Suppressor macrophage treated with lipopolysaccharide for 1 hour (primary cell): ENCODE results near the gene DDX3X.
A peak's percentile ranks its signal among the peaks of the same experiment; 100 is the strongest.
"Not testable (repeated sequence)": the region's sequence is repeated elsewhere in the genome, so short reads cannot be mapped to it uniquely, and the experiment has no call there.

ENCODE experiments used
- DNase-seq, 3 donors: peaks; one replicate each; pipeline ENCODE4 v3.0.0-alpha.2; 2020 to 2022

Gene DDX3X

GRCh38 chrX:41329101-41329500 is 4.9 kb upstream of the DDX3X start:
- DNase-seq = no peak

DNA sequence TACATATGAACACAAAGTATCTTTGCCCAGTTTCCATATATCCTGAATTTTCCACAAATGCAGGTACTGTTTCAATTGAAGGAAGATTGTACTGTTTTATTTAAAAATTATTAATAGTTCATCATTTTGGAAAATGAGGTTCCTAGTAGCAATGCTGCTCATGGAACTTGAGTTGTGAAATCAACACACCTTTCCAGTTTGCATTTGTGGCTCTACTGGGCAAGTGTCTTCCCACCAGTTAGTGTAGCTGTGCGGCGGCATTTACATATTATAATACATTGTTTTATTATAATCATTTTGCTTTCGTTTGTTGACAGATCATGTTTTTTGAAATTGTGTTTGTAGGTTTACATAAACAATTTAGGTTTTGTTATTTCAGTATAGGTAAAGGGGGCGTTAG is 2.0 kb upstream of the DDX3X start:
- DNase-seq = no peak

DNA sequence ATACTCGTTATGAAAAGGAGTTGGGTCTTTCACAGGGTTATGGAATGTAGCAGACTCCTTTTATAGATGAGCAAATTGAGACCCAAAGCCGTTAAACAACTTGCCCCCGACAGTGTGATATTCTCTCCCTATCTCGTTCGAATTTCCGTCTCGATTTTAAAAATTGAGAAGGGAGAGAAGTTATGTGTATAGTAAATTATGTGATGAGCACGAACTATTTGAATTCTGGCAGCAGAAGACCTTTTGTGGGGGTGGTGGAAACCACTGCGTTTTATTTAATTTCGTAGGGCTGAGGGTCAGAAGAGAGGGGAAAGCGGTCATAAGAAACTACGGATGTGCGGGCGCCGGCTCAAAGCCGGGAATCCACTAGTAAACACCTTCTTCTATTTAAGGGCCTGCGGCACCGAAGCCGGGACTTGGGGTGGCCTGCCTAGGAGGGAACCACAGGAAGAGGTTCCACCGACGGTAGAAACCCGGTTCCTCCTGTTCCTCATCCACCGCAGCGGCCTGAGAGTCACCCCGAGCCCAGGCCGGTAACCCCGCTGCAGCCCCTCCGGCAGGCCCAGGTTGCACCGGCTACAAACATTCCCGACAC is 1.5 kb upstream of the DDX3X start:
- peak in 1 of 3 donors; percentile 32 for DNase-seq

DNA sequence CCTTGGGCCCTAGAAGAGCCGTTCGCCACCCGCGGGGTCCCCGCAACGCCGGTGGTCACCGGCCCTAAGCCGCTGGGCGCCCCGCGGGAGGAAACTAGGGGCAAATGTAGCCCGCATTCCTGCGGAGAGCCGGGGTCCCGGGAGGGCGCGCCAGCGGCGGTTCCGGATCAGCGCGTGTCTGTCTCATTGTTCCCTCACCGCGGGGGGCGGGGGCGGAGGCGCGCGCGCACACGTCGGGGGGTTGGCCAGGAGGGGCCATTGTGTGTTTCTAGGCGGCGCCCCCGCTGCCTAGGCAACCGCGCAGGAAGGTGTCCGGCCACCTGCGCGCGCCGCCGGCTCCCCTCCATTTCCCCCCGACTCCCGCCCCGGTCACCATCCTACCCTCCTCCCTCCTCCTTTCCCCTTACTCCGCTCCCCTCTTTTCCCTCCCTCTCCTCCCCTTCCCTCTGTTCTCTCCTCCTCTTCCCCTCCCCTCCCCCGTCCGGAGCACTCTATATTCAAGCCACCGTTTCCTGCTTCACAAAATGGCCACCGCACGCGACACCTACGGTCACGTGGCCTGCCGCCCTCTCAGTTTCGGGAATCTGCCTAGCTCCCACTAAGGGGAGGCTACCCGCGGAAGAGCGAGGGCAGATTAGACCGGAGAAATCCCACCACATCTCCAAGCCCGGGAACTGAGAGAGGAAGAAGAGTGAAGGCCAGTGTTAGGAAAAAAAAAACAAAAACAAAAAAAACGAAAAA is 789 bp upstream of the DDX3X start:
- DNase-seq = peak; percentile 69 to 86 (median 76)

- DNase-seq = peak; percentile 74 to 86 (median 80)
These were observed 618 bp downstream of the DDX3X start for GRCh38 chrX:41334363-41335197.

GRCh38 chrX:41335198-41335957 is 1.4 kb downstream of the DDX3X start:
- no peak for DNase-seq

- DNase-seq = no peak
These were observed 2.0 kb downstream of the DDX3X start for GRCh38 chrX:41335958-41336331.

DNA sequence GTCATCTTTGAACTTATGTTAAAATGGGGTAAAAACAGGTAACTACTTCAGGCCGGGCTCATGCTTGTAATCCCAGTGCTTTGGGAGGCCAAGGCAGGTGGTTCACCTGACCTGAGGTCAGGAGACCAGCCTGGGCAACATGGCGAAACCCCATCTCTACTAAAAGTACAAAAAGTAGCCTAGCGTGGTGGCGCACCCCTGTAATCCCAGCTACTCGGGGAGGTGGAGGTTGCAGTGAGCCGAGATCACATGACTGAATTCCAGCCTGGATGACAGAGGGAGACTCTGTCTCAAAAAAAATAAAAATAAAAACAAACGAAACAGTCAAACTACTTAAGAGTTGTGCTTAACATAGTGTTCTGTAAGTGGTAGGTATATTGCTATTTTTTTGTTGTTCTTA is 2.5 kb downstream of the DDX3X start:
- DNase-seq = no peak

- no peak for DNase-seq
These were observed 3.2 kb downstream of the DDX3X start for GRCh38 chrX:41337140-41337539.

GRCh38 chrX:41338436-41338835 is 4.5 kb downstream of the DDX3X start:
- DNase-seq = no peak

GRCh38 chrX:41339148-41339547 is 5.2 kb downstream of the DDX3X start:
- DNase-seq = no peak

DNA sequence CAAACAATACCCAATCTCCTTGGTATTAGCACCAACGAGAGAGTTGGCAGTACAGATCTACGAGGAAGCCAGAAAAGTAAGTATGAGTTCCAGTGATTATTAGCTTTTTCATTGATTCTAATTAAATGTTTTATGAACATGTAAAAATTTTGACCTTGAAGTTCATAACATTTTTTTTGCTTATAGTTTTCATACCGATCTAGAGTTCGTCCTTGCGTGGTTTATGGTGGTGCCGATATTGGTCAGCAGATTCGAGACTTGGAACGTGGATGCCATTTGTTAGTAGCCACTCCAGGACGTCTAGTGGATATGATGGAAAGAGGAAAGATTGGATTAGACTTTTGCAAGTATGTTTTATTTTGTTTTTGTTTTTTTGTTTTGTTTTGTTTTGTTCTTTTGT is 10.1 kb downstream of the DDX3X start:
- DNase-seq = no peak

DNA sequence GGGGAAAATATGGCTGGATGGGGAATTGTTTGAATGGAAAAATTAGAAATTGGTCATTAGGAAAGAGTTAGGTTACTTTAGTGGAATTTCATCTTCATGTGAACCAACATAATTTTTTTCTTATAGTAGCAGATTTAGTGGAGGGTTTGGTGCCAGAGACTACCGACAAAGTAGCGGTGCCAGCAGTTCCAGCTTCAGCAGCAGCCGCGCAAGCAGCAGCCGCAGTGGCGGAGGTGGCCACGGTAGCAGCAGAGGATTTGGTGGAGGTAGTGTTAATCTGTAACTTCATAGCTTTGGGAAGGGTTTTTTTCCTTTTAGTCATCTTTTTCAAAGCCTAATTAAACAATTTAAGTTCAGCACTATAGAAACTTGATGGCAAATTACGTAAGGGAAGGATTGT is 13.2 kb downstream of the DDX3X start:
- DNase-seq = no peak

DNA sequence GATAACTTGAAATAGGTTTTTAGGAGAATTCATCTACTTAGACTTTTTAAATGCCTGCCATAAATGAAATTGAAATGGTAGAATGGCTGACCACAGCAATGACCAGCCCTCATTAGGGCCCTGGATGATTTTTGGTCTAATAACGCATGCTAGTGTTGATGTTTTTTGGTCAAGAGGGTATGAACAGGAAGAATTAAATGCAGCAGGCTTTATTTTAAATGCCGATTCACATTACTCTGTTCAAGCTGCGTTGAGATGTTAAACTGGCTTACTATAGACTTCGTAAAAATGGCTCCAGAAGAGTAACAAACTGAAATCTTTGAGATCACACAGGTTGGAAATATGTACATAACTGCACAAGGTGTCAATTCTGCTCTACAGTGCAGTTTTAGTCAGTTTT is 14.6 kb downstream of the DDX3X start:
- DNase-seq = no peak

GRCh38 chrX:41350150-41350975 is 16.4 kb downstream of the DDX3X start:
- DNase-seq = no peak

- peak in 1 of 3 donors; percentile 42 for DNase-seq
These were observed 17.1 kb downstream of the DDX3X start for GRCh38 chrX:41350976-41351569.

DNA sequence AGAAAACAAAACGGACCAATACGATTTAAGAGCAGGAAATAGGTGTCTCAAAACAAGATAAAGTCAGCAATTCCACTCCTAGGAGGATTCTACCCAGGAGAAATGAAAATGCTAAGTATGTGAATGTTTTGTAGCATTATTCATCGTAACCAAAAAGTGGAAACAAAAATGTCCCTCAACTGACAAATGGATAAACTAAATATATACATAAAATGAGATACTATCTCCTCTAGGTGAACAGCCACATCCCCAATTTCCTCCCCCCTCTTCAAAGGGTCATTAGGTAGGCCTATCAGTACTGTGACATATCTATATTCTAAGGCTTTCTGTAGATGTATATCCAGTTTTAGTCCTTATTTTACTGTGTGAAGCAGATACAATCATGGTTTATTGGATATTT is 18.0 kb downstream of the DDX3X start:
- no peak for DNase-seq

- no peak for DNase-seq
These were observed 18.4 kb downstream of the DDX3X start for GRCh38 chrX:41352329-41352838.

GRCh38 chrX:41353985-41354384 is 20.0 kb downstream of the DDX3X start:
- DNase-seq = no peak

DNA sequence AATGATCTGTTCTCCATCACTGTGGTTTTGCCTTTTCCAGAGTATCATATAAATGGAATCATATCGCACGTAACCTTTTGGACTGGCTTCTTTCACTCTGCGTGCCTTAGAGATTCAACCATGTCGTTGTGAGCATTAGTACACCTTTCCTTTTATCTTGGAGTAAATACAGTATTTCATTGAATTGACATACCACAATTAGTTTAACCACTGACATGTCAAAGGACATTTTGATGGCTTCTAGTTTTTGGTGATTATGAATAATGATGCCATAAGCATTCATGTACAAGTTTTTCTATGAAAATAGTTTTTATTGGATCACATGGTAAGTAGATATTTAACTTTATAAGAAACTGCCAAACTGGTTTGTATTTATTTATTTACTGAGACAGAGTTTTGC is 35.2 kb downstream of the DDX3X start:
- DNase-seq = no peak

- DNase-seq = not testable (repeated sequence)
These were observed 37.6 kb downstream of the DDX3X start for GRCh38 chrX:41371575-41371974.
